Brain microvascular endothelial cell (primary cell): Measurements from ENCODE around the gene ARHGEF9.
"Not testable (repeated sequence)": the region's sequence is repeated elsewhere in the genome, so short reads cannot be mapped to it uniquely, and the experiment has no call there.

ENCODE experiments used
- DNase-seq: peaks from one replicate; pipeline ENCODE4 v3.0.0-alpha.2; 2020
- H3K27ac ChIP-seq: fragments of 250-450 bp; sonication (Bioruptor Pico); 2 replicates; pipeline ENCODE4 v1.5.1; 2020; ENCODE audit warnings: mild to moderate bottlenecking, moderate library complexity
- H3K27me3 ChIP-seq: fragments of 250-450 bp; sonication (Bioruptor Pico); replicated peaks from 2 replicates; pipeline ENCODE4 v1.5.1; 2020; ENCODE audit warnings: mild to moderate bottlenecking
- H3K36me3 ChIP-seq: fragments of 250-450 bp; sonication (Bioruptor Pico); replicated peaks from 2 replicates; pipeline ENCODE4 v1.5.1; 2020; ENCODE audit warnings: mild to moderate bottlenecking
- H3K4me3 ChIP-seq: 2 replicates; pipeline ENCODE4 v1.5.1; 2011; ENCODE audit warnings: low read depth, mild to moderate bottlenecking, control low read depth, low read length, moderate library complexity
- in situ Hi-C: cut with HindIII; loops from 2 replicates; pipeline ENCODE4 v1.10.0; 2017; ENCODE audit warnings: low sequenced_read_pairs, low pct_ligation_motif_present
- TF ChIP-seq, protein P1 (sequence below): IDR thresholded peaks from 2 replicates; pipeline ENCODE4 v1.5.1; 2011; ENCODE audit warnings: low read depth, mild to moderate bottlenecking, moderate library complexity, low read length, control low read depth, inconsistent platforms; ENCODE audit errors: missing control alignments

The ARHGEF9 gene

DNA sequence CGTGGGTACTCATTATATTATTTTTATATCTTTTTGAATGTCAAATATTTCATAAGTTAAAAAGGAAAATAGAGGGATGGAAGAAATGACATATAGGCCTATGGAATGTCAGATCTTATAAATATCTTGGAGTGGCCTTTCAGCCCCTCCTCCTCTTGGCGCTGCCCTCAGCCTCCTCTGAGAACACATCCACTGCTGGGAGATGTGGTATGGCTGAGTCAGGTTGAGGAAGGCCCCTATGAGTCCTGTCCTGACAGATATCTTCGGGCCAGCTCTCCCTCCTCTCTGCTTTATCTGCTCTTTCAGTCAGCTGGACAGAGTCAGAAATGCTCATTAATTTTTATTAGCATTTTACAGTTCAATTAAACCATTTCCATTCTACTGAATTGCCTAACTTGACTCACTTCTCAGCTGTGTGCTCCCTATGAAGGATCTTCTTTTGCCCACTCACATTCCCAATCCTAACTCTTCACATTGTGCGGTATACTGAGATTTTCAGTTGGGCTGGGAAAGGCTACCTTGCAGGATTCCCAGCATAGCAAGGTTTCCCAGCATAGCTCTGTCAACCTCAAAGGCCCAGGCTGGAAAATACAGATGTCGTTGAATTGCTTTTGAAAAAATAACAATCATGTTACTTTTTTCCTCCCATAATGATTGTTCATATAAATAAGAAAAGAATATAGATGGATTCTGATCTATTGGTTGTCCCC is 128.0 kb downstream of the ARHGEF9 start:
- no peak overlapping the region for H3K4me3 ChIP-seq
- in situ Hi-C loops, result no loop called here
- H3K27ac ChIP-seq, result peak overlapping the region; percentile 88
- TF ChIP-seq, protein P1, sequence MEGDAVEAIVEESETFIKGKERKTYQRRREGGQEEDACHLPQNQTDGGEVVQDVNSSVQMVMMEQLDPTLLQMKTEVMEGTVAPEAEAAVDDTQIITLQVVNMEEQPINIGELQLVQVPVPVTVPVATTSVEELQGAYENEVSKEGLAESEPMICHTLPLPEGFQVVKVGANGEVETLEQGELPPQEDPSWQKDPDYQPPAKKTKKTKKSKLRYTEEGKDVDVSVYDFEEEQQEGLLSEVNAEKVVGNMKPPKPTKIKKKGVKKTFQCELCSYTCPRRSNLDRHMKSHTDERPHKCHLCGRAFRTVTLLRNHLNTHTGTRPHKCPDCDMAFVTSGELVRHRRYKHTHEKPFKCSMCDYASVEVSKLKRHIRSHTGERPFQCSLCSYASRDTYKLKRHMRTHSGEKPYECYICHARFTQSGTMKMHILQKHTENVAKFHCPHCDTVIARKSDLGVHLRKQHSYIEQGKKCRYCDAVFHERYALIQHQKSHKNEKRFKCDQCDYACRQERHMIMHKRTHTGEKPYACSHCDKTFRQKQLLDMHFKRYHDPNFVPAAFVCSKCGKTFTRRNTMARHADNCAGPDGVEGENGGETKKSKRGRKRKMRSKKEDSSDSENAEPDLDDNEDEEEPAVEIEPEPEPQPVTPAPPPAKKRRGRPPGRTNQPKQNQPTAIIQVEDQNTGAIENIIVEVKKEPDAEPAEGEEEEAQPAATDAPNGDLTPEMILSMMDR, result no peak
- H3K36me3 ChIP-seq, result no peaks in the 10 kb centered on the region
- no peaks in the 10 kb centered on the region for H3K27me3 ChIP-seq
- peak; percentile 82 for DNase-seq

DNA sequence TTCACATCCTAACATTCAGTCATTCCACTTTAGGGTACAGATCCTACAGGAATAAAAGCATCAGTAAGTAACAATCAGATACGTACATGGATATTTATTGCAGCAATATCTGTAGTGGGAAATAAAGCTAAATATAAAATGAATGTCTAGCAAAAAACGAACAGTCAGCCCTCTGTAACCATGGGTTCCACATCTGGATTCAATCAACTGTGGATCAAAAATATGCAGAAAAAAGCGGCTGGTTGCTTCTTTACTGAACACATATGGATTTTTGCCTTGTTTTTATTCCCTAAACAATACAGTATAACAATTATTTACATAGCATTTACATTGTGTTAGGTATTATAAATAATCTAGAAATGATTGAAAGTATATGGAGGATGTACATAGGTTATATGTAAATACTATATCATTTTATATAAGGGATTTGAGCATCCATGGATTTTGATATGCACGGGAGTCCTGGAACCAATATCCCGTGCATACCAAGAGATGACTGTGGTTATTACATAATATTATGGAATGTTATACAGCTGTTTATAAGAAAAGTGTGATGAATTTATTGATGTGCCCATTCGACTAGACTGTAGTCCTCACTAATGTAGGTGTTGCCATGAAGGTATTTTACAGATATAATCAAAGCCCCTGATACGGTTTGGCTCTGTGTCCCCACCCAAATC is 132.8 kb downstream of the ARHGEF9 start:
- no peak for DNase-seq
- in situ Hi-C loops, result no loop called here
- Histone ChIP-seq H3K4me3 (no peak overlapping the region), H3K27me3 (no peaks in the 10 kb centered on the region), H3K36me3 (no peaks in the 10 kb centered on the region), H3K27ac (peak overlapping the region; percentile 12)
- TF ChIP-seq, protein P1, result no peak

DNA sequence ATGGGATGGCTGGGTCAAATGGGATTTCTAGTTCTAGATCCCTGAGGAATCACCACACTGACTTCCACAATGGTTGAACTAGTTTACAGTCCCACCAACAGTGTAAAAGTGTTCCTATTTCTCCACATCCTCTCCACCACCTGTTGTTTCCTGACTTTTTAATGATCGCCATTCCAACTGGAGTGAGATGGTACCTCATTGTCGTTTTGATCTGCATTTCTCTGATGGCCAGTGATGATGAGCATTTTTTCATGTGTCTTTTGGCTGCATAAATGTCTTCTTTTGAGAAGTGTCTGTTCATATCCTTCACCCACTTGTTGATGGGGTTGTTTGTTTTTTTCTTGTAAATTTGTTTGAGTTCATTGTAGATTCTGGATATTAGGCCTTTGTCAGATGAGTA is 139.3 kb downstream of the ARHGEF9 start:
- H3K4me3 ChIP-seq, in situ Hi-C loops, DNase-seq, H3K27me3 ChIP-seq, H3K27ac ChIP-seq, H3K36me3 ChIP-seq: not testable (repeated sequence)

DNA sequence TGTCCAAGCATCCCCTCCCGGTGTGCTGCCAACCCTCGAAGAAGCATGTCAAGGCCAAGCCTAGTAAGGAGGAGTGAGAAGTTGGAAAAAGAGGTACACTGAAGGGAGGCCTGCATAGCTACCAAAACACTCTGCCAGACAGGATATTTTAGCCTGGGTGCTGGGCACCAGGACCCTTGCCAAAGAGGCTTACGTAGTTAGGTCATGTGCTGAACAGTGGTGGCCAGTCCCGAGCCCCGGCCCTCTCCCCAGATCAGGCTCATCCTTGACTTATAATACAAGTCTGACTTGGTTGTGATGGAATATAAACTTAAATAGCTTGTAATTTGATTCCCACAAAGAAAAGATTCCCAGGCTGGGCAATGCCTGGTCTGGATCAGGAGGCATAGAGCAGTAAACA is 149.3 kb downstream of the ARHGEF9 start:
- DNase-seq, result no peak
- H3K27ac ChIP-seq, result no peak overlapping the region
- H3K36me3 ChIP-seq, result no peaks in the 10 kb centered on the region
- H3K27me3 ChIP-seq, result no peaks in the 10 kb centered on the region
- no peak overlapping the region for H3K4me3 ChIP-seq
- in situ Hi-C loops, result no loop called here
- TF ChIP-seq, protein P1, result no peak

DNA sequence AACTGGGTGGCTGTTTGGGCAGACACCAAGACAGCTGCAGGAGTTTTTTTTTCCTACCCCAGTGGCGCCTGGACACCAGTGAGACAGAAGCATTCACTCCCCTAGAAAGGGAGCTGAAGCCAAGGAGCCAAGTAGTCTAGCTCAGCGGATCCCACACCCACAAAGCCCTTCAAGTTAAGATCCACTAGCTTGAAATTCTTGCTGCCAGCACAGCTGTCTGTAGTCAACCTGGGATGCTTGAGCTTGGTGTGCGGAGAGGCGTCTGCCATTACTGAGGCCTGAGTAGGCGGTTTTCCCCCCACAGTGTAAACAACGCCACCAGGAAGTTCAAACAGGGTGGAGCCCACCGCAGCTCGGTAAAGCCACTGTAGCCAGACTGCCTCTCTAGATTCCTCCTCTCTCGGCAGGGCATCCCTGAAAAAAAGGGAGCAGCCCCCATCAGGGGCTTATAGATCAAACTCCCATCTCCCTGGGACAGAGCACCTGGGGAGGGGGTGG is 171.4 kb downstream of the ARHGEF9 start:
- in situ Hi-C loops, result no loop called here
- TF ChIP-seq, protein P1, result no peak

DNA sequence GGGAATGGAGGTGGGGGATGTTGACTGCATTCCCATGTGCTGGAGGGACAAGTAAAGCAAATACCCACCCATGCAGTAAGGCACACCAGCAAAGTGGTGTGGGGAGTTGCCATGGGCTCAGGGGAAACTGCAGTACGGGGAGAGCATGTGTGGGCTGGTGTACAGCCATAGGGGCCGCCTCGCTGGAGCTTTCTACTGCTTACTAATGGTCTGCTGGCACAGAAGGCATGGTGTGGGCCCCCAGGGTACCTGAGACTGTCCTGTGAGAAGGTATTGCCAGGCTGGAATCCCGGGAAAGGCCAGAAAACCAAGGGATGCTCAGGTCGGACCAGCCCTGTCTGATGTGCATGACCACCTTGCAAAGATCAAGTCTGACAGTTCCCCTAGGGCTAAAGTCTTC is 199.1 kb downstream of the ARHGEF9 start:
- no peaks in the 10 kb centered on the region for H3K27me3 ChIP-seq
- TF ChIP-seq, protein P1, result no peak
- in situ Hi-C loops, result no loop called here
- no peak overlapping the region for H3K27ac ChIP-seq
- no peak for DNase-seq
- H3K4me3 ChIP-seq, result no peak overlapping the region
- H3K36me3 ChIP-seq, result no peaks in the 10 kb centered on the region

More for the DNA sequence above, 171.4 kb downstream of the ARHGEF9 start:
- Histone ChIP-seq H3K27me3 (no peaks in the 10 kb centered on the region), H3K4me3 (no peak overlapping the region), H3K36me3 (no peaks in the 10 kb centered on the region), H3K27ac (no peak overlapping the region)
- no peak for DNase-seq
